Measurements from ENCODE around the gene BBS5. TPM values are rescaled to one million over a fixed set of nuclear protein-coding genes. Genes with fewer than 3 reads are reported as not detected.
"Not testable (repeated sequence)": the region's sequence is repeated elsewhere in the genome, so short reads cannot be mapped to it uniquely, and the experiment has no call there.

BBS5 gene
- total RNA-seq, 3 donors from 2014 or later (not counting 1 experiment from before 2014, with no cell fraction given), result 1.5 to 2.2 (median 1.7) TPM

- intact Hi-C loops (cut with micrococcal nuclease), result no loop called here
- peaks cover 0 to 8% of the 10 kb centered on the region in 2 donors for H3K27me3 Mint-ChIP-seq (ENCODE audit: low read depth in 2 of 2)
Measured at GRCh38 chr2:169511818-169512217, 32.5 kb downstream of the BBS5 start.

GRCh38 chr2:169512525-169512924 lies 33.2 kb downstream of the BBS5 start:
- no peak for DNase-seq
- H3K27ac ChIP-seq (ENCODE audit: low read length), result no peak overlapping the region
- Mint-ChIP-seq H3K4me3 (no peak overlapping the region), H3K27ac (no peak overlapping the region), H3K9me3 (no peaks in the 10 kb centered on the region), H3K4me1 (no peaks in the 10 kb centered on the region), H3K27me3 (ENCODE audit: low read depth in 2 of 2) (peaks cover 0 to 8% of the 10 kb centered on the region in 2 donors), H3K36me3 (no peaks in the 10 kb centered on the region)
- TF ChIP-seq CTCF (IDR thresholded peaks at IDR 0.05), result no peak
- H3K4me3 ChIP-seq (ENCODE audit: low read length), result no peak overlapping the region
- intact Hi-C loops (cut with micrococcal nuclease), result no loop called here
- no peaks in the 10 kb centered on the region for H3K4me1 ChIP-seq (ENCODE audit: control insufficient read depth, insufficient read depth, low read length)
- no peak for ATAC-seq
- no peaks in the 10 kb centered on the region for H3K27me3 ChIP-seq (ENCODE audit: control insufficient read depth, insufficient read depth, low read length)
- H3K9me3 ChIP-seq (ENCODE audit: control insufficient read depth, insufficient read depth, low read length), result no peaks in the 10 kb centered on the region
- 100% methylated on average over 2 of the region's 2 CpGs for WGBS (ENCODE audit: insufficient coverage)
- no peaks in the 10 kb centered on the region for H3K36me3 ChIP-seq (ENCODE audit: control insufficient read depth, insufficient read depth, low read length)

More at GRCh38 chr2:169511818-169512217, 32.5 kb downstream of the BBS5 start:
- Mint-ChIP-seq H3K36me3 (no peaks in the 10 kb centered on the region), H3K4me1 (no peaks in the 10 kb centered on the region), H3K4me3 (no peak overlapping the region), H3K9me3 (no peaks in the 10 kb centered on the region), H3K27ac (no peak overlapping the region)
- ATAC-seq (no peak), DNase-seq (no peak)
- WGBS (ENCODE audit: insufficient coverage), result 100% methylated on average over 1 of the region's 1 CpG
- no peaks in the 10 kb centered on the region for H3K9me3 ChIP-seq (ENCODE audit: control insufficient read depth, insufficient read depth, low read length)
- H3K27me3 ChIP-seq (ENCODE audit: control insufficient read depth, insufficient read depth, low read length), result no peaks in the 10 kb centered on the region
- no peak overlapping the region for H3K4me3 ChIP-seq (ENCODE audit: low read length)
- H3K27ac ChIP-seq (ENCODE audit: low read length), result no peak overlapping the region
- TF ChIP-seq CTCF (IDR thresholded peaks at IDR 0.05), result no peak
- no peaks in the 10 kb centered on the region for H3K36me3 ChIP-seq (ENCODE audit: control insufficient read depth, insufficient read depth, low read length)
- no peaks in the 10 kb centered on the region for H3K4me1 ChIP-seq (ENCODE audit: control insufficient read depth, insufficient read depth, low read length)

GRCh38 chr2:169513094-169513493 lies 33.8 kb downstream of the BBS5 start:
- H3K4me1 Mint-ChIP-seq, result no peaks in the 10 kb centered on the region
- no peak for TF ChIP-seq CTCF (IDR thresholded peaks at IDR 0.05)
- 71% methylated on average over 1 of the region's 1 CpG for WGBS (ENCODE audit: insufficient coverage)
- Histone ChIP-seq H3K4me3 (ENCODE audit: low read length) (no peak overlapping the region), H3K36me3 (ENCODE audit: control insufficient read depth, insufficient read depth, low read length) (no peaks in the 10 kb centered on the region), H3K9me3 (ENCODE audit: control insufficient read depth, insufficient read depth, low read length) (no peaks in the 10 kb centered on the region), H3K4me1 (ENCODE audit: control insufficient read depth, insufficient read depth, low read length) (no peaks in the 10 kb centered on the region), H3K27me3 (ENCODE audit: control insufficient read depth, insufficient read depth, low read length) (no peaks in the 10 kb centered on the region), H3K27ac (ENCODE audit: low read length) (no peak overlapping the region)
- H3K36me3 Mint-ChIP-seq, result no peaks in the 10 kb centered on the region
- H3K27ac Mint-ChIP-seq, result no peak overlapping the region
- peaks cover 0 to 8% of the 10 kb centered on the region in 2 donors for H3K27me3 Mint-ChIP-seq (ENCODE audit: low read depth in 2 of 2)
- DNase-seq (no peak), ATAC-seq (no peak)
- no peak overlapping the region for H3K4me3 Mint-ChIP-seq
- no peaks in the 10 kb centered on the region for H3K9me3 Mint-ChIP-seq
- intact Hi-C loops (cut with micrococcal nuclease), result no loop called here

GRCh38 chr2:169513926-169514325 lies 34.6 kb downstream of the BBS5 start:
- ATAC-seq, result no peak
- Mint-ChIP-seq H3K9me3 (no peaks in the 10 kb centered on the region), H3K4me3 (no peak overlapping the region), H3K36me3 (no peaks in the 10 kb centered on the region), H3K27me3 (ENCODE audit: low read depth in 2 of 2) (peaks cover 0 to 8% of the 10 kb centered on the region in 2 donors), H3K27ac (no peak overlapping the region), H3K4me1 (no peaks in the 10 kb centered on the region)
- Histone ChIP-seq H3K4me1 (ENCODE audit: control insufficient read depth, insufficient read depth, low read length) (no peaks in the 10 kb centered on the region), H3K9me3 (ENCODE audit: control insufficient read depth, insufficient read depth, low read length) (no peaks in the 10 kb centered on the region), H3K27ac (ENCODE audit: low read length) (no peak overlapping the region), H3K4me3 (ENCODE audit: low read length) (no peak overlapping the region), H3K36me3 (ENCODE audit: control insufficient read depth, insufficient read depth, low read length) (no peaks in the 10 kb centered on the region), H3K27me3 (ENCODE audit: control insufficient read depth, insufficient read depth, low read length) (no peaks in the 10 kb centered on the region)
- intact Hi-C loops (cut with micrococcal nuclease), result no loop called here
- TF ChIP-seq CTCF (IDR thresholded peaks at IDR 0.05), result no peak
- DNase-seq, result no peak
- 94% methylated on average over 2 of the region's 3 CpGs for WGBS (ENCODE audit: insufficient coverage)

- H3K9me3 ChIP-seq (ENCODE audit: control insufficient read depth, insufficient read depth, low read length); H3K27me3 ChIP-seq (ENCODE audit: control insufficient read depth, insufficient read depth, low read length); ATAC-seq; H3K27ac Mint-ChIP-seq; H3K9me3 Mint-ChIP-seq; DNase-seq; intact Hi-C loops (cut with micrococcal nuclease); H3K27ac ChIP-seq (ENCODE audit: low read length); H3K4me1 Mint-ChIP-seq; H3K4me1 ChIP-seq (ENCODE audit: control insufficient read depth, insufficient read depth, low read length); H3K4me3 ChIP-seq (ENCODE audit: low read length); H3K36me3 ChIP-seq (ENCODE audit: control insufficient read depth, insufficient read depth, low read length); H3K27me3 Mint-ChIP-seq (ENCODE audit: low read depth in 2 of 2); H3K4me3 Mint-ChIP-seq; H3K36me3 Mint-ChIP-seq: not testable (repeated sequence)
- 100% methylated on average over 4 of the region's 7 CpGs for WGBS (ENCODE audit: insufficient coverage)
Measured at GRCh38 chr2:169514758-169515157, 35.5 kb downstream of the BBS5 start.
